T-helper 2 cell treated with Interferon-gamma antibody and Interleukin-4, amounts not matched to agents 5 μg/mL and 100 μg/mL, for 36 hours (primary cell): ENCODE data around the gene GAS6.

Source experiments
- DNase-seq: peaks from one replicate; pipeline ENCODE4 v3.0.0; 2021; ENCODE audit warnings: low spot score
- H3K27ac Mint-ChIP-seq: one replicate; pipeline ENCODE4 v1.8.0; 2021; ENCODE audit warnings: mild to moderate bottlenecking, mixed read lengths
- H3K27me3 Mint-ChIP-seq: one replicate; pipeline ENCODE4 v1.8.0; 2021; ENCODE audit warnings: low read depth, mixed read lengths
- H3K36me3 Mint-ChIP-seq: one replicate; pipeline ENCODE4 v1.8.0; 2021; ENCODE audit warnings: low read depth, mixed read lengths
- H3K4me1 Mint-ChIP-seq: one replicate; pipeline ENCODE4 v1.8.0; 2021; ENCODE audit warnings: low read depth, mixed read lengths
- H3K4me3 Mint-ChIP-seq: one replicate; pipeline ENCODE4 v1.8.0; 2022; ENCODE audit warnings: mild to moderate bottlenecking, moderate library complexity, mixed read lengths
- H3K9me3 Mint-ChIP-seq: one replicate; pipeline ENCODE4 v1.8.0; 2021; ENCODE audit warnings: mixed read lengths

GAS6 gene

GRCh38 chr13:113898391-113898790 is 34.5 kb upstream of the GAS6 start:
- Mint-ChIP-seq H3K36me3 (no peaks in the 10 kb centered on the region), H3K4me1 (no peaks in the 10 kb centered on the region), H3K9me3 (no peaks in the 10 kb centered on the region), H3K4me3 (no peak overlapping the region), H3K27ac (no peak overlapping the region), H3K27me3 (peaks cover 15% of the 10 kb centered on the region)
- no peak for DNase-seq

DNA sequence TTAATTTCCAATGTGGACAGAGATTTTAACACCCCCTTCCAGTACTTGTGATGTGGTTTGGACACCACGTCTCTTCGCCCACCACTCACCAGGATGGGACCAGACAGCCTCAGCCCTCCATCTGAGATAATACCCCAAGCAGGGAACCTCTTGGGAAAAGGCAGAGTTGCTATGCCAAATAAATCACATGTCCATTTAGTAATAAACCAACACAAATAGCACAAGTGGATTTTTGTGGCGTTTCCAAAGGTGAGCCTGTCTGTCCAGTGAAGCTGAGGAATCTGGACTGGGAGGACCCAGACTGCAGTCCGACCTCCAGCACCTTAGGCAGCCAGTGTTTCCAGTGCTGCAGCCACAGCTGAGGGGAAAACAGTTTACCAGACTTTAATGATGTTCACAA is 34.1 kb upstream of the GAS6 start:
- Mint-ChIP-seq H3K4me1 (no peaks in the 10 kb centered on the region), H3K27me3 (peaks cover 19% of the 10 kb centered on the region), H3K36me3 (no peaks in the 10 kb centered on the region), H3K4me3 (no peak overlapping the region), H3K27ac (no peak overlapping the region), H3K9me3 (no peaks in the 10 kb centered on the region)
- DNase-seq, result no peak

DNA sequence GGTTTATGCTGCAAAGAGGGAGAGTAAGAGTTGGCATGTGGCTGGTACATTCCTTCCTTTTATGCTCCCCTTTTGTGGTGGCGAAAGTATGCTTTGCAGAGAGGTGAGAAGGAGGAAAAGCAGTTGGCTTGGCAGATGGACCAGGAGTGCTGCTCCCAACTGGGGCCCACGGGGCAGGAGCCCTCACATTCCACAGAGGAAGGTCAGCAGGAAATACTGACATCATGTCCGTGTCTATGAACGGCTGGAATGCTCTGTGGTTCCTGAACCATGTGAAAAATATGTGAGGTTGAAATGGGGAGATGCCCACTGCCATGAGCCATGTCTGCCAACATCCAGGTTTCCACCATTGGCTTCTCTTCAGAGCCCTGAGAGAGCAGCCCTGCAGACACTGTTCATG is 33.3 kb upstream of the GAS6 start:
- no peaks in the 10 kb centered on the region for H3K4me1 Mint-ChIP-seq
- H3K27me3 Mint-ChIP-seq, result peaks cover 27% of the 10 kb centered on the region
- H3K27ac Mint-ChIP-seq, result no peak overlapping the region
- no peaks in the 10 kb centered on the region for H3K9me3 Mint-ChIP-seq
- peak; percentile 1 for DNase-seq
- H3K4me3 Mint-ChIP-seq, result no peak overlapping the region
- no peaks in the 10 kb centered on the region for H3K36me3 Mint-ChIP-seq

- Mint-ChIP-seq H3K27me3 (peaks cover 37% of the 10 kb centered on the region), H3K27ac (no peak overlapping the region), H3K4me3 (no peak overlapping the region), H3K36me3 (no peaks in the 10 kb centered on the region), H3K4me1 (no peaks in the 10 kb centered on the region), H3K9me3 (no peaks in the 10 kb centered on the region)
- DNase-seq, result no peak
Observed at GRCh38 chr13:113895436-113895835, 31.6 kb upstream of the GAS6 start.

GRCh38 chr13:113890774-113891480 is 27.1 kb upstream of the GAS6 start:
- Mint-ChIP-seq H3K27me3 (peaks cover 37% of the 10 kb centered on the region), H3K36me3 (no peaks in the 10 kb centered on the region), H3K9me3 (no peaks in the 10 kb centered on the region), H3K4me1 (no peaks in the 10 kb centered on the region), H3K27ac (no peak overlapping the region), H3K4me3 (no peak overlapping the region)
- DNase-seq, result no peak

DNA sequence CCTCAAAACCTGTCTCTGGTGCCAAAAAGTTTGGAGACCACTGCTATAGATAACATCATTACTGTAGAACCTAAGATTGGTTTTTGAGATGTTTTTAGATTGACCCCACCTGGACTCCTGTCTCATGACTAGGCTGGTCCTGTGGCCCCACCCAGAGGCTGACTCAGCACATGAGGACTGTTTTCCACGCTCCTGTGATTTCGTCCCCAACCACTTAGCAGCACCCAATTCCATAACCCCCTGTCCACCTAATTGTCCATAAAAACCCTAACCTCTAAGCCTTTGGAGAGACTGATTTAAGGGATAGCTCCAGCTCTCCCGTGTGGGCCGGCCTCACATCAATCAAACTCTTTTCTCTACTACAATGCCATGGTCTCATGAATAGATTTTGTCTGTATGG is 25.6 kb upstream of the GAS6 start:
- Mint-ChIP-seq H3K27ac (no peak overlapping the region), H3K9me3 (no peaks in the 10 kb centered on the region), H3K4me3 (no peak overlapping the region), H3K27me3 (peaks cover 29% of the 10 kb centered on the region), H3K4me1 (no peaks in the 10 kb centered on the region), H3K36me3 (no peaks in the 10 kb centered on the region)
- no peak for DNase-seq

DNA sequence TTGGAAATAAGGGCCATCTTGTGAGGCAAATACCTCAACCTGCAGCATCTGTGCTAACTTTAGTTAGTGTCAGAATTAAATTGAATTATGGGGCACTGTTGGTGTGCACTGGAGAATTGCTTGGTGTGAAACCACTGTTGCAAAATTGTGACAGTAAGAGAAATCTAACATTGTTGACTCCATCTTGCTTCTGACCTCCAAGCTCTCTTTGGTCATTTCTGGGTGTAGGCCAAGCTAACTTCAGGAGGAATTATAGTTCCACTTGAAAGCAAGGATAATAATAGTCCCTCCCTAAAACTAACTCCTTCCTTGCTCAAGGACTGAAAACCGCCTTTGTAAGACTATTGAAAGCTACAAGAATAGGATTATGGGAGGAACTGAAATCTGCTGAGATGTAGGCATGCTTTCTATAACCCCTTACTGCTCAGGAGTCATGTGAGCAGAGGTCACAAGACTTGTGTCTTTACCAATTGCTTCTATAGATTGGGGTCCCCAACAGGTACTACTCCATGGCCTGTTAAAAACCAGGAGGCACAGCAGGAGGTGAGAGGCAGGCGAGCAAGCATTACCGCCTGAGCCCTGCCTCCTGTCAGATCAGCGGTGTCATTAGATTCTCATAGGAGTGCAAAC is 24.9 kb upstream of the GAS6 start:
- Mint-ChIP-seq H3K4me1 (no peaks in the 10 kb centered on the region), H3K36me3 (no peaks in the 10 kb centered on the region), H3K4me3 (no peak overlapping the region), H3K27me3 (peaks cover 25% of the 10 kb centered on the region), H3K27ac (no peak overlapping the region), H3K9me3 (no peaks in the 10 kb centered on the region)
- DNase-seq, result no peak

DNA sequence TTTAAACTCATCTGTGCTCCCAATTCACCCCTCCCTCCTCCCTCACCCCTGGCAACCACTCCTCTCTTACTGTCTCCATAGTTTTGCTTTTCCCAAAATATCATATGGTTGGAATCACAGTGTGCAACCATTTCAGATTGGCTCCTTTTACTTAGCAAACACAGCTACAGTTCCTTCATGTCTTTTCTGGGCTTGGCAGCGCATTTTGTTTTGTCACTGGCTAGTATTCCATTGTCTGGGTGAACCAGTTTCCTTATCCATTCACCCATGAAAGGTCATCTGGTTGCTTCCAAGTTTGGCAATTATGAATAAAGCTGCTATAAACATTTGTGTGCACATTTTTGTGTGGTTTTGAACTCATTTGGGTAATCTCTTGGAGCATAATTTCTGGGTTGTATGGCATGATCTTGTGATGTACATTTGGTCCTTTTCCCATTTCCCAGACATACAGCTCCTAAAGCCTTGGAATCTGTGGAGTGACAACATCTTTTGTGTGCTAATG is 23.9 kb upstream of the GAS6 start:
- H3K9me3 Mint-ChIP-seq, result no peaks in the 10 kb centered on the region
- H3K27me3 Mint-ChIP-seq, result peaks cover 19% of the 10 kb centered on the region
- no peak overlapping the region for H3K4me3 Mint-ChIP-seq
- no peak for DNase-seq
- no peaks in the 10 kb centered on the region for H3K36me3 Mint-ChIP-seq
- no peak overlapping the region for H3K27ac Mint-ChIP-seq
- no peaks in the 10 kb centered on the region for H3K4me1 Mint-ChIP-seq

DNA sequence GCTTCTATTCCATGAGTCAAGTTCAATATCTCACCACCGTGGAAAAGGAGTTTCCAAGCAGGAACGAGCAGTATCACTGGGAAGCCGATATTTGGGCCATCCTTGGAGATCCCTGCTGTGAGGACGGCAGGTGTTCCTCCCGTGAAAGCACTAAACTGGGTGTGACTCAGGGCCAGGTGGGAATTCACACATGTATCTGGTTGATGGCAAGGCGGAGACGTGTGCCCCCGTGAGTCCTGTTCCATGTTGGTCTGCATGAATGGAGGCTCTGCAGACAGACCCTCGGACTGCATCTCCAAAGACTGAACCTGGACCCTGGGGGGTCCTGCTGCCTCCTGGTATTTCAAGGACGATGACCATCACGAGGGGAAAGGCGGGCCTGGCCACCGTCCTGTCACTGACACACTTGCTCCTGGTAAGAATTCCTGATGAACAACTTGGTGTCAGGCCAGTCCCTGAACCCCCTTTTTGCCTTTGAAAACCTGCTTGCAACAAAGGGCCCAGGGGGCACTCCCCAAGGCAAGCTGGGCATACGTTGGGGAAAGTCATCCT is 22.8 kb upstream of the GAS6 start:
- no peak for DNase-seq
- H3K36me3 Mint-ChIP-seq, result no peaks in the 10 kb centered on the region
- no peaks in the 10 kb centered on the region for H3K9me3 Mint-ChIP-seq
- H3K27me3 Mint-ChIP-seq, result peaks cover 12% of the 10 kb centered on the region
- H3K4me1 Mint-ChIP-seq, result no peaks in the 10 kb centered on the region
- no peak overlapping the region for H3K27ac Mint-ChIP-seq
- H3K4me3 Mint-ChIP-seq, result no peak overlapping the region

DNA sequence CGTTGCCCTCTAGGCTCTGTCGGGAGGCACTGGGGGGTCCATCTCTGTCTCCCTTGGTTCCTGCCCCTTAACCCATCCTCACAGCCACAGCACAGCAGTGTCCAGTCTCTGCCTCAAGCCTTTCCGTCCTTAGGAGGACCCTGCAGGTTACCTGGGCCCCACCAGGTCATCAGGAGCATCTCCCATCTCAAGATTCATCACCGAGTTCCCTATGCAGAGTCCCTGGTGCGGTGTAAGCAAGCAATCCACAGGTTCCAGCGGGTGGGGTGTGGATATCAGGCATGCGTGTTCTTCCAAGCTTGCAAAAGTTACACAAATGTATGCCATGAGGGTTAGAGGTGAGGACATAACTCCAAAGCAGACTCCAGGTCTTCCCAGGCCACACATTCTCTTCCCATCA is 20.9 kb upstream of the GAS6 start:
- peaks cover 4% of the 10 kb centered on the region for H3K4me1 Mint-ChIP-seq
- no peak for DNase-seq
- H3K4me3 Mint-ChIP-seq, result no peak overlapping the region
- no peak overlapping the region for H3K27ac Mint-ChIP-seq
- no peaks in the 10 kb centered on the region for H3K9me3 Mint-ChIP-seq
- no peaks in the 10 kb centered on the region for H3K36me3 Mint-ChIP-seq
- peaks cover 2% of the 10 kb centered on the region for H3K27me3 Mint-ChIP-seq

DNA sequence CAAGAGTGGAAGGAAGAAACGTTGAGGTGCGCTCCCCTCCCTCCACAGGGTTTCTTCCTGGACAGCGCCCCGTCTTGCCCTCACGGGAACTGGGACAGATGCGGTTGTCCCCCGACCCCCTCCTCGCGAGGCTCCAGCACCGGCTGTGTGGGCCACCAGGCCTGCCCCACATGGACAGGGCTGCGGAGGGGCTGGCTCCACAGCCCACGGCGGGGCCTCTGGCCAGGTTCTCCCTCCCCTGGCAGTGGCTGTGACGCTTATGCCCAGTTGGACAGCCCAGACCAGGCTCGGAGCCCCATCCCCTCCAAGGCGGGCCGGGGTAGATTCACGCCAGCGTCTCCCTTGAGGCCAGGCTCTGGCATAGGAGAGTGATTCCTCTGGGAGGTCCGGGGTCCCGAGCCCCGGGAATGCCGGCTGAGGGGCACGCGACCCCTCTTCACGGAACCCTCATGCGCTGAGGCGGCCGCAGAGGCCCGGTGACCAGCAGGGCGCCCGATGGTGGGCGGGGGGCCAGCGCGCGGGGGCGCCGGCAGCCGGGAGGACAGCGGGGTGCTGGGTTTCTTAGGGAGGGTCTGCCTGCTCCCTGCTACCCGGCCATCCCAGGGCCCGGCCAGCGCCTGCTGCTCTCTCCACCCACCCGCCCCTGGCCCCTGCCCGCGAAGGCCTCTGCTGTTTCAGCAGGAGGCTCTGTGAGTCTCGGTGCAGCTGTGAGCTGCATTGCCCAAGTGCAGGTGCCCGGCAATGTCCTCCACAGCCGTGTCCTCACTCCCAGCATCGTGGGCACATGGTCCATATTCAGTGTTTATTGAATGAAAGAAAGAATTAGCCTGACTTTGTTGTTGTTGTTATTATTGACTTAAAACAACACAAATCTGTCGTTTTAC is 20.3 kb upstream of the GAS6 start:
- H3K36me3 Mint-ChIP-seq, result no peaks in the 10 kb centered on the region

DNA sequence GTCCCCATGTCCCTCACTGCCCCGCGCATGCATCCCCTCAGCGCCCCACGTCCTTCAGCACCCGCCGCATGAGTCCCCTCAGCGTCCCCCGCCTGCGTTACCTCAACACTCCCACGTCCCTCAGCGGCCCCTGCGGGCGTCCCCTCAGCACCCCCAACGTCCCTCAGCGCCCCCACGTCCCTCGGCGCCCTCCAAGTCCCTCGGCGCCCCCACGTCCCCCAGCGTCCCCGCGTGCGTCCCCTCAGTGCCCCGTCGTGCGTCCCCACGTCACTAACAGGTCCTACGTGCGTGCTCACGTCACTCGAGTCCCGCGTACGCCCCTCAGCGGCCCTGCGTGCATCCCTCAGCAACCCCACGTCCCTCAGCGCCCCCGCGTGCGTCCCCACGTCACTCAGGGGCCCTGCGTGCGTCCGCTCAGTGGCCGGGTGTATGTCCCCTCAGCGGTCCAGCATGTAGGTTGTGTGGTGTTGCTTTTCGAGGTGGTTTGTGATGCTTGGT is 19.5 kb upstream of the GAS6 start:
- no peak overlapping the region for H3K27ac Mint-ChIP-seq
- no peaks in the 10 kb centered on the region for H3K9me3 Mint-ChIP-seq
- peaks cover 4% of the 10 kb centered on the region for H3K4me1 Mint-ChIP-seq
- H3K36me3 Mint-ChIP-seq, result no peaks in the 10 kb centered on the region
- H3K27me3 Mint-ChIP-seq, result peaks cover 2% of the 10 kb centered on the region
- no peak overlapping the region for H3K4me3 Mint-ChIP-seq
- no peak for DNase-seq

More for the DNA sequence above, 20.3 kb upstream of the GAS6 start:
- Mint-ChIP-seq H3K4me1 (peaks cover 4% of the 10 kb centered on the region), H3K4me3 (no peak overlapping the region), H3K27ac (no peak overlapping the region), H3K27me3 (peaks cover 2% of the 10 kb centered on the region), H3K9me3 (no peaks in the 10 kb centered on the region)
- DNase-seq, result no peak

- H3K9me3 Mint-ChIP-seq, result no peaks in the 10 kb centered on the region
- peaks cover 4% of the 10 kb centered on the region for H3K4me1 Mint-ChIP-seq
- H3K4me3 Mint-ChIP-seq, result no peak overlapping the region
- H3K27ac Mint-ChIP-seq, result no peak overlapping the region
- no peak for DNase-seq
- H3K36me3 Mint-ChIP-seq, result no peaks in the 10 kb centered on the region
- no peaks in the 10 kb centered on the region for H3K27me3 Mint-ChIP-seq
Observed at GRCh38 chr13:113882716-113883115, 18.8 kb upstream of the GAS6 start.

DNA sequence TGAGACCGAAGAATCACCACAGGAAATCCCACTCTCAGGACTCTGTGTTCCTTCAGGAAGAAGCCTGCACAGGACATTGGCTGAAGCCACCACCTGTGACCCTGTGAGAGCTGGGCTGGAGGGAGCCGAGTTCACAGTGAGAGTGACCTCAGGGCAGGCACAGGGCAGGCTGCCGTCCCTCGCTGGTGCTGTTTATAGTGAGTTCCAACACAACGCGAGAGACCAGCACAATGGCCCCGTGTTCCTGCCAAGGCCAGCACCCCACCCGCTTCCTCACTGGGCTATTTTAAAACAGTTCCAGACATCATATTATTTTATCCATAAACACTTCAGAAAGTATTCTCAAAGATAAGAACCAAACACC is 18.4 kb upstream of the GAS6 start:
- DNase-seq, result no peak
- peaks cover 4% of the 10 kb centered on the region for H3K4me1 Mint-ChIP-seq
- H3K4me3 Mint-ChIP-seq, result no peak overlapping the region
- H3K27me3 Mint-ChIP-seq, result no peaks in the 10 kb centered on the region
- H3K36me3 Mint-ChIP-seq, result no peaks in the 10 kb centered on the region
- no peaks in the 10 kb centered on the region for H3K9me3 Mint-ChIP-seq
- no peak overlapping the region for H3K27ac Mint-ChIP-seq
